H54 (cell line): ENCODE measurements around the gene VN1R5.
"Not testable (repeated sequence)": the region's sequence is repeated elsewhere in the genome, so short reads cannot be mapped to it uniquely, and the experiment has no call there.

Experiments
- DNase-seq: peaks from one replicate; pipeline ENCODE4 v3.0.0; 2011; ENCODE audit warnings: low spot score, mixed read lengths; ENCODE audit not compliant: insufficient read length
- FAIRE-seq: peaks from 3 replicates; lab custom pipeline; 2011; peaks lifted over from hg19 to GRCh38; lab: Jason Lieb, UNC
- POLR2A ChIP-seq: IDR thresholded peaks from 2 replicates; pipeline ENCODE4 v1.6.1; 2011; ENCODE audit warnings: low read depth, mild to moderate bottlenecking, low read length

Gene VN1R5

GRCh38 chr1:247288341-247288740 lies 32.5 kb downstream of the VN1R5 start:
- TF ChIP-seq POLR2A = no peak
- no peak for DNase-seq
- FAIRE-seq = no peak

GRCh38 chr1:247289274-247289892 lies 33.5 kb downstream of the VN1R5 start:
- DNase-seq, FAIRE-seq: not testable (repeated sequence)

- DNase-seq (no peak), FAIRE-seq (no peak)
- no peak for TF ChIP-seq POLR2A
Observed at GRCh38 chr1:247290576-247290975, 34.7 kb downstream of the VN1R5 start.

GRCh38 chr1:247291161-247291560 lies 35.3 kb downstream of the VN1R5 start:
- FAIRE-seq (no peak), DNase-seq (no peak)

GRCh38 chr1:247291833-247292561 lies 36.1 kb downstream of the VN1R5 start:
- no peak for TF ChIP-seq POLR2A
- DNase-seq (no peak), FAIRE-seq (no peak)

More at GRCh38 chr1:247291161-247291560, 35.3 kb downstream of the VN1R5 start:
- no peak for TF ChIP-seq POLR2A

GRCh38 chr1:247293047-247293446 lies 37.2 kb downstream of the VN1R5 start:
- DNase-seq = no peak
- TF ChIP-seq POLR2A = no peak
- no peak for FAIRE-seq

- no peak for TF ChIP-seq POLR2A
- no peak for FAIRE-seq
- peak; percentile 71 for DNase-seq
Observed at GRCh38 chr1:247294282-247294681, 38.4 kb downstream of the VN1R5 start.

GRCh38 chr1:247295274-247295684 lies 39.4 kb downstream of the VN1R5 start:
- FAIRE-seq (no peak), DNase-seq (peak; percentile 15)

GRCh38 chr1:247295746-247296145 lies 39.9 kb downstream of the VN1R5 start:
- DNase-seq = no peak
- no peak for FAIRE-seq
- TF ChIP-seq POLR2A = no peak

More at GRCh38 chr1:247295274-247295684, 39.4 kb downstream of the VN1R5 start:
- no peak for TF ChIP-seq POLR2A

- DNase-seq = no peak
- FAIRE-seq = no peak
- TF ChIP-seq POLR2A = no peak
Observed at GRCh38 chr1:247296599-247297180, 40.8 kb downstream of the VN1R5 start.

- DNase-seq (no peak), FAIRE-seq (no peak)
- TF ChIP-seq POLR2A = no peak
Observed at GRCh38 chr1:247297263-247298123, 41.6 kb downstream of the VN1R5 start.

GRCh38 chr1:247298124-247298481 lies 42.2 kb downstream of the VN1R5 start:
- no peak for FAIRE-seq
- no peak for DNase-seq
- TF ChIP-seq POLR2A = no peak

- no peak for TF ChIP-seq POLR2A
- no peak for DNase-seq
- no peak for FAIRE-seq
Observed at GRCh38 chr1:247298701-247299100, 42.8 kb downstream of the VN1R5 start.
